ENCODE measurements around the gene HSPBAP1. TPM values are rescaled to one million over a fixed set of nuclear protein-coding genes. Genes with fewer than 3 reads are reported as not detected.

Gene HSPBAP1
- total and polyA plus RNA-seq, 9 of the 15 experiments (the other 6 are each of a cell fraction or from before 2014, with no cell fraction given), result 2.1 to 4.5 (median 3.4) TPM

DNA sequence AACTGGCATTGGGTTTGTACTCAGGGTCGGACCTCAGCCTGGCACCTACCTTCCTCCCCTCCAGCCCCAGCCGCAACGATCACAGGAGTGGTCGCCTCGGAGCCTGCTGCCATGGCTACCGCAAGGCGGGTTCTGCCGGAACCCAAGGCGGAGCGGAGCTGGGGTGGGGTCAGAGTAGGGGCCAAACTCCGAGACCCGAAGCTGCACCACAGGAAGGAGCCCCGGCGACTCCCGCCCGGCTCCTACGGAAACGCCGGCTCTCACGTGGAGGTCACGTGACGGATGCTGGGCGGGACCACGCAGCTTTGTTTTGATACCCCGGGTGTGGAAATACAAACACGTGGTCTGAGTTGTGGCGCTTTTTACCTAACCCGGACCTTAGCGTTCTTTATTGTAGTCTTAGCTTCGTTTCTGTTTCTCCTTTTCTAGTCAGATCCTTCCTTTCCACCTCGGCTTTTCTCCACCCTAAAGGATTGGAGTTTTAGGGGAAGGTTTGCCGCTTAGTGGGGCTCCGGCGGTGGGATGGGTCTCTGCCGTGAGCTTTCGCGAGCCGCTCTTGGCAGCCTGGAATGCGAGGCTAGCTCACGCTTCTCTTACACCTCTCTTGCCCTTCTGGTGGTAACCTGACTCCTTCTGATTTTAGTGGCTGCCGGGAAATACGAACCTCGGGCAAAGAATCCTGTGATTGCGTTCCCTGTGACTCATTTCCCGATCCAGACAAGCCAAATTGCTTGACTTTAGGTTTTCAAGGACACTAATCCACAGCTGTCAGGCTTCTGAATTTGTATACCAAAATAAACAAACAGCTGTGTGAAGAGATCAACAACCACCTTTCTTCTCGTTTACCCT lies at the start of gene HSPBAP1 (continued):
- TF ChIP-seq TAF1 (IDR thresholded peaks at IDR 0.05; ENCODE audit: control insufficient read depth, extremely low read depth, insufficient read depth, low read length, severe bottlenecking), result peak; percentile 17
- TF ChIP-seq LEF1 (IDR thresholded peaks at IDR 0.05), result 0 out of 2 replicates have a peak, but pooled peaks have one; percentile 28
- peak; percentile 44; the same call in 1 of the 2 replicates for TF ChIP-seq ZBTB7A (IDR thresholded peaks at IDR 0.05; ENCODE audit: borderline replicate concordance, control insufficient read depth, low read depth, low read length)
- TF ChIP-seq POU5F1 (IDR thresholded peaks at IDR 0.05; ENCODE audit: borderline replicate concordance, low read depth, low read length, partially characterized antibody), result no peak
- no peak for TF ChIP-seq NR2C2 (CRISPR knock-in tag; IDR thresholded peaks at IDR 0.05)
- TF ChIP-seq NR2C2 (tag; IDR thresholded peaks at IDR 0.05), result peak; percentile 10; the same call in 1 of the 2 replicates
- TF ChIP-seq, protein P1, sequence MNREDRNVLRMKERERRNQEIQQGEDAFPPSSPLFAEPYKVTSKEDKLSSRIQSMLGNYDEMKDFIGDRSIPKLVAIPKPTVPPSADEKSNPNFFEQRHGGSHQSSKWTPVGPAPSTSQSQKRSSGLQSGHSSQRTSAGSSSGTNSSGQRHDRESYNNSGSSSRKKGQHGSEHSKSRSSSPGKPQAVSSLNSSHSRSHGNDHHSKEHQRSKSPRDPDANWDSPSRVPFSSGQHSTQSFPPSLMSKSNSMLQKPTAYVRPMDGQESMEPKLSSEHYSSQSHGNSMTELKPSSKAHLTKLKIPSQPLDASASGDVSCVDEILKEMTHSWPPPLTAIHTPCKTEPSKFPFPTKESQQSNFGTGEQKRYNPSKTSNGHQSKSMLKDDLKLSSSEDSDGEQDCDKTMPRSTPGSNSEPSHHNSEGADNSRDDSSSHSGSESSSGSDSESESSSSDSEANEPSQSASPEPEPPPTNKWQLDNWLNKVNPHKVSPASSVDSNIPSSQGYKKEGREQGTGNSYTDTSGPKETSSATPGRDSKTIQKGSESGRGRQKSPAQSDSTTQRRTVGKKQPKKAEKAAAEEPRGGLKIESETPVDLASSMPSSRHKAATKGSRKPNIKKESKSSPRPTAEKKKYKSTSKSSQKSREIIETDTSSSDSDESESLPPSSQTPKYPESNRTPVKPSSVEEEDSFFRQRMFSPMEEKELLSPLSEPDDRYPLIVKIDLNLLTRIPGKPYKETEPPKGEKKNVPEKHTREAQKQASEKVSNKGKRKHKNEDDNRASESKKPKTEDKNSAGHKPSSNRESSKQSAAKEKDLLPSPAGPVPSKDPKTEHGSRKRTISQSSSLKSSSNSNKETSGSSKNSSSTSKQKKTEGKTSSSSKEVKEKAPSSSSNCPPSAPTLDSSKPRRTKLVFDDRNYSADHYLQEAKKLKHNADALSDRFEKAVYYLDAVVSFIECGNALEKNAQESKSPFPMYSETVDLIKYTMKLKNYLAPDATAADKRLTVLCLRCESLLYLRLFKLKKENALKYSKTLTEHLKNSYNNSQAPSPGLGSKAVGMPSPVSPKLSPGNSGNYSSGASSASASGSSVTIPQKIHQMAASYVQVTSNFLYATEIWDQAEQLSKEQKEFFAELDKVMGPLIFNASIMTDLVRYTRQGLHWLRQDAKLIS (CRISPR knock-in tag; IDR thresholded peaks at IDR 0.05), result 0 out of 2 replicates have a peak, but pooled peaks have one; percentile 50
- TF ChIP-seq MYNN (IDR thresholded peaks at IDR 0.05), result no peak
- no peak for TF ChIP-seq MYNN (CRISPR knock-in tag; IDR thresholded peaks at IDR 0.05)
- TF ChIP-seq ZFX (CRISPR knock-in tag; IDR thresholded peaks at IDR 0.05), result peak; percentile 37; the same call in 1 of the 2 replicates
- peak; percentile 92 for TF ChIP-seq CBFA2T2 (conservative IDR thresholded peaks at IDR 0.05)
- peak; percentile 75 for TF ChIP-seq TFAP4 (CRISPR knock-in tag; IDR thresholded peaks at IDR 0.05; ENCODE audit: borderline replicate concordance)
- TF ChIP-seq TRIM24 (IDR thresholded peaks at IDR 0.05), result peak; percentile 35 to 43; a peak in 1 of 4 replicates
- peak; percentile 78 for TF ChIP-seq HDAC2 (IDR thresholded peaks at IDR 0.05)
- peak; percentile 81 to 85; a peak in 2 of 4 replicates for TF ChIP-seq SIN3A (IDR thresholded peaks at IDR 0.05; ENCODE audit: borderline replicate concordance in 2 of 2, control insufficient read depth in 1 of 2, low read depth in 2 of 2, low read length in 2 of 2)
- no peak for TF ChIP-seq TCF7 (IDR thresholded peaks at IDR 0.05; ENCODE audit: borderline replicate concordance)
- TF ChIP-seq, protein P2, sequence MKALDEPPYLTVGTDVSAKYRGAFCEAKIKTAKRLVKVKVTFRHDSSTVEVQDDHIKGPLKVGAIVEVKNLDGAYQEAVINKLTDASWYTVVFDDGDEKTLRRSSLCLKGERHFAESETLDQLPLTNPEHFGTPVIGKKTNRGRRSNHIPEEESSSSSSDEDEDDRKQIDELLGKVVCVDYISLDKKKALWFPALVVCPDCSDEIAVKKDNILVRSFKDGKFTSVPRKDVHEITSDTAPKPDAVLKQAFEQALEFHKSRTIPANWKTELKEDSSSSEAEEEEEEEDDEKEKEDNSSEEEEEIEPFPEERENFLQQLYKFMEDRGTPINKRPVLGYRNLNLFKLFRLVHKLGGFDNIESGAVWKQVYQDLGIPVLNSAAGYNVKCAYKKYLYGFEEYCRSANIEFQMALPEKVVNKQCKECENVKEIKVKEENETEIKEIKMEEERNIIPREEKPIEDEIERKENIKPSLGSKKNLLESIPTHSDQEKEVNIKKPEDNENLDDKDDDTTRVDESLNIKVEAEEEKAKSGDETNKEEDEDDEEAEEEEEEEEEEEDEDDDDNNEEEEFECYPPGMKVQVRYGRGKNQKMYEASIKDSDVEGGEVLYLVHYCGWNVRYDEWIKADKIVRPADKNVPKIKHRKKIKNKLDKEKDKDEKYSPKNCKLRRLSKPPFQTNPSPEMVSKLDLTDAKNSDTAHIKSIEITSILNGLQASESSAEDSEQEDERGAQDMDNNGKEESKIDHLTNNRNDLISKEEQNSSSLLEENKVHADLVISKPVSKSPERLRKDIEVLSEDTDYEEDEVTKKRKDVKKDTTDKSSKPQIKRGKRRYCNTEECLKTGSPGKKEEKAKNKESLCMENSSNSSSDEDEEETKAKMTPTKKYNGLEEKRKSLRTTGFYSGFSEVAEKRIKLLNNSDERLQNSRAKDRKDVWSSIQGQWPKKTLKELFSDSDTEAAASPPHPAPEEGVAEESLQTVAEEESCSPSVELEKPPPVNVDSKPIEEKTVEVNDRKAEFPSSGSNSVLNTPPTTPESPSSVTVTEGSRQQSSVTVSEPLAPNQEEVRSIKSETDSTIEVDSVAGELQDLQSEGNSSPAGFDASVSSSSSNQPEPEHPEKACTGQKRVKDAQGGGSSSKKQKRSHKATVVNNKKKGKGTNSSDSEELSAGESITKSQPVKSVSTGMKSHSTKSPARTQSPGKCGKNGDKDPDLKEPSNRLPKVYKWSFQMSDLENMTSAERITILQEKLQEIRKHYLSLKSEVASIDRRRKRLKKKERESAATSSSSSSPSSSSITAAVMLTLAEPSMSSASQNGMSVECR (CRISPR knock-in tag; IDR thresholded peaks at IDR 0.05), result peak; percentile 66; the same call in 1 of the 2 replicates
- TF ChIP-seq TAF7 (tag; IDR thresholded peaks at IDR 0.05), result no peak
